ENCODE measurements around the gene ARL6IP5. TPM values are rescaled to one million over a fixed set of nuclear protein-coding genes. Genes with fewer than 3 reads are reported as not detected.
A peak's percentile ranks its signal among the peaks of the same experiment; 100 is the strongest.

The ARL6IP5 gene
- total RNA-seq, 1 donor from 2014 or later, result 132 TPM

DNA sequence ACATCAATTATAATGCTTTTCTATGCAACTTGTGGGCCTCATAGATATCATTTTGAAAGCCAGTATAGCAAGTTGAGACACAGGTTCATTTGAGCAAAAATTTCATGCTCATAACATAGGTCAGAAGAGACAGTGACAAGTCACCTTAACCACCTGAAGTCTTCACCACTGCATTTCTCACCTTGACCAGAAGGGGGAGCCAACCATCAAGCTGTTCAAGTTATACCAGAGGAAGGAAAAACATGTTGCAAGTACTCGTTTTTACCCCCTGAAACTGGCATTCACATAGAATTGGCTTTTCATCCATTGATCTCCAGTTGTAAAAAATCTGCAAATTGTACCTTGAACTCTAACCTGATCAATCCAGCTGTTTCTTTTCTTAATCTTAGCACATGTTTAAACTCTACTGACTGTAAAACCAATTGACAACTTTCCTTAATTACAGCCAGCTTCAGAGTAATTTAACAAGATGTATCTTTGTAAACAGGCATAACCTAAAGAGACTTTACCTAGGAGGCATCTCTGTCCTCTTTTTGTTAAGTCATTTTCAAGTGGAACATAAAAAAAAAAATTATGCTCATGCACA is 36.2 kb downstream of the ARL6IP5 start:
- TF ChIP-seq, protein P1, sequence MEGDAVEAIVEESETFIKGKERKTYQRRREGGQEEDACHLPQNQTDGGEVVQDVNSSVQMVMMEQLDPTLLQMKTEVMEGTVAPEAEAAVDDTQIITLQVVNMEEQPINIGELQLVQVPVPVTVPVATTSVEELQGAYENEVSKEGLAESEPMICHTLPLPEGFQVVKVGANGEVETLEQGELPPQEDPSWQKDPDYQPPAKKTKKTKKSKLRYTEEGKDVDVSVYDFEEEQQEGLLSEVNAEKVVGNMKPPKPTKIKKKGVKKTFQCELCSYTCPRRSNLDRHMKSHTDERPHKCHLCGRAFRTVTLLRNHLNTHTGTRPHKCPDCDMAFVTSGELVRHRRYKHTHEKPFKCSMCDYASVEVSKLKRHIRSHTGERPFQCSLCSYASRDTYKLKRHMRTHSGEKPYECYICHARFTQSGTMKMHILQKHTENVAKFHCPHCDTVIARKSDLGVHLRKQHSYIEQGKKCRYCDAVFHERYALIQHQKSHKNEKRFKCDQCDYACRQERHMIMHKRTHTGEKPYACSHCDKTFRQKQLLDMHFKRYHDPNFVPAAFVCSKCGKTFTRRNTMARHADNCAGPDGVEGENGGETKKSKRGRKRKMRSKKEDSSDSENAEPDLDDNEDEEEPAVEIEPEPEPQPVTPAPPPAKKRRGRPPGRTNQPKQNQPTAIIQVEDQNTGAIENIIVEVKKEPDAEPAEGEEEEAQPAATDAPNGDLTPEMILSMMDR (IDR thresholded peaks at IDR 0.05), result peak; percentile 96
- H3K27me3 ChIP-seq, result no peaks in the 10 kb centered on the region
- DNase-seq (no peak), ATAC-seq (peak; percentile 92)
- peaks cover 8% of the 10 kb centered on the region for H3K4me1 ChIP-seq
- no peak overlapping the region for H3K27ac ChIP-seq
- no peaks in the 10 kb centered on the region for H3K9me3 ChIP-seq
- no peaks in the 10 kb centered on the region for H3K36me3 ChIP-seq
- H3K4me3 ChIP-seq, result no peak overlapping the region
- intact Hi-C loops (cut with DNase I), result no loop called here

DNA sequence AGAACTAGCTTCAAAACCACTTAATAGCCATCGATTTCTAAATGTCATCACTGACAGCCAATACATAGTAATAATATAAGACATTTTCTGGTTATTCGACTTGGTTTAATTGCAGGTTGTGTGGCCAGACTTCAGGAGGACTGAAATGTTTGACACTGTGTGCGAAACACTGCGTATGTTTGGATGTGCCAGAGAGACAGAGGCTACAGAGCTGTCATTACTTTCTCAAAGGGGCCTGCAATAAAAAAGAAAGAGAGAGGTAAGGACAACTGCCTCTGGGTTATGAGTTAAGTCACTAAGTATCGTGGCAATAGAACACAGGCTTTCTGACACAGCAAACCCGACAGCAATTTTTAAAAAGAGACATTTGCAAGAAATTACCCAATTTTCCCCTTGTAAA is 36.8 kb downstream of the ARL6IP5 start:
- H3K9me3 ChIP-seq, result no peaks in the 10 kb centered on the region
- H3K4me1 ChIP-seq, result peaks cover 8% of the 10 kb centered on the region
- H3K27me3 ChIP-seq, result no peaks in the 10 kb centered on the region
- DNase-seq (no peak), ATAC-seq (no peak)
- intact Hi-C loops (cut with DNase I), result no loop called here
- H3K36me3 ChIP-seq, result no peaks in the 10 kb centered on the region
- TF ChIP-seq, protein P1 (IDR thresholded peaks at IDR 0.05), result no peak
- H3K4me3 ChIP-seq, result no peak overlapping the region
- peak overlapping the region; percentile 33 for H3K27ac ChIP-seq

DNA sequence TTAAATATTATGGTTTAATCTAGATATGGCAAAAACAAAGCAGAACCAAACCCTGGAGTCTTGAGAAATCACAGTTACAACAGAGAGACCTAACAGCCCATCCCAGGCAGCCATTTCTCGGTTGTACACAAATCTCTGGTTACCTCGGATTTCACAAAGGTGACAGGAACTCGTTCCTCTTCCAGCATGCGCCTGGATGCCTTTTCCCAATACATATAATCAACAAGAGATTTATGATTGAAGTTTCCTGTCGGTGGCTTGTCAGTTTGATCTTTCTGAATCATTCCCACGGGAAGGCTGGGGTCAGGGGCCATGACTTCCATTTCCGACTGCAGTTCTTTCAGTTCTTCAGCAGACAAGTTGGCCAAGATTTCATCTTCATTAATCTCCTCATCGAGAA is 37.2 kb downstream of the ARL6IP5 start:
- Histone ChIP-seq H3K4me1 (peaks cover 8% of the 10 kb centered on the region), H3K36me3 (no peaks in the 10 kb centered on the region), H3K27me3 (no peaks in the 10 kb centered on the region), H3K4me3 (no peak overlapping the region), H3K9me3 (no peaks in the 10 kb centered on the region), H3K27ac (peak overlapping the region; percentile 33)
- TF ChIP-seq, protein P1 (IDR thresholded peaks at IDR 0.05), result no peak
- DNase-seq, result no peak
- intact Hi-C loops (cut with DNase I), result no loop called here
- no peak for ATAC-seq

DNA sequence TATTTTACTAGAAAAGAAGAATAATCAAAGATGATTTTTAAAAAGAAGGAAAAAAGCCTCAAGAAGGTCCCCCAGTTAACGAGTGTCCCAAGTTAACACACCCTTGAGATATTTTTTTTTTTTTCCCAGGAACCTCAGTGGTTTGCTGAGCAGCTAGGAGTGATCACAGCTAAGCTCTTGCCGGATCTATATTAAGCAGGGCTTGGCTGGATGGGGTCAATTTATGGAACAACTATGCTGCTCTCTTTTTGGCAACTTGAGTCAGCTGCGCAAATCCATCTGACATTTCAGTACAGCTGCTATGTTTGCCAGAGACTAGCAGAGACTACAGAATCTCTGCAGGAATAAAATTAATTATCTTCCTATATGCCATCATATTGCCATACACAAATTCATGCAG is 37.7 kb downstream of the ARL6IP5 start, which contains the start of gene LMOD3:
Gene LMOD3 (minus strand): TSS at position 193 of the 400 bp plus-strand sequence. CDS start 209 bp downstream, outside the sequence.
- no peak within 1 kb of the TSS for H3K4me3 ChIP-seq
- intact Hi-C loops (cut with DNase I), result no loop called here

DNA sequence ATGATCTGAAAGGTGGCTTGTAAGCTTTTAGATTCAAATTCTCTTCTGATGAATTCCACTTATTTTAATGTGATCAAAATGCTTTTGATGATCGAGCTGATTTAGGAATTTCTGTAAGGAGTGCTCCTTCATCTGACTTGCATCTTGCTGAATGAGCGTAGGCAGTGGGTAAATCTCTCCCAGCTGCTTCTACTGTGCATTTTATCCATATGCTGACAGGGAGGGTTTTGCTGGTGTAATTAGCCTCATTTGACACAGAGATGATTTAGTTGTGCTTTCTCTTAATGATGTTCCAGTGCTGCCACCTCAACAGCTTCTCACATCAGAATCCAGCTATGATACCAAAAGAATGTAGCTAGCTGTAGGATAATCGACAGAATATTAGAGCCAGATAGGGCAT is 41.5 kb downstream of the ARL6IP5 start:
- TF ChIP-seq, protein P1 (IDR thresholded peaks at IDR 0.05), result no peak
- intact Hi-C loops (cut with DNase I), result no loop called here

More for the DNA sequence above, 37.7 kb downstream of the ARL6IP5 start, which contains the start of gene LMOD3:
- Histone ChIP-seq H3K4me1 (peaks cover 8% of the 10 kb centered on the region), H3K27ac (peak within 1 kb of the TSS; percentile 33), H3K36me3 (no peaks in the 10 kb centered on the region), H3K9me3 (no peaks in the 10 kb centered on the region), H3K27me3 (no peaks in the 10 kb centered on the region)
- ATAC-seq, result no peak
- TF ChIP-seq, protein P1 (IDR thresholded peaks at IDR 0.05), result no peak
- DNase-seq, result no peak

More for the DNA sequence above, 41.5 kb downstream of the ARL6IP5 start:
- DNase-seq (no peak), ATAC-seq (no peak)
- Histone ChIP-seq H3K27me3 (no peaks in the 10 kb centered on the region), H3K9me3 (no peaks in the 10 kb centered on the region), H3K4me3 (no peak overlapping the region), H3K36me3 (no peaks in the 10 kb centered on the region), H3K27ac (no peak overlapping the region), H3K4me1 (peaks cover 8% of the 10 kb centered on the region)
